HG02588 (cell line): ENCODE results near the gene TNFRSF21.

ENCODE experiments used
- ATAC-seq: cut with Tn5 transposase; IDR thresholded peaks from one replicate; pipeline ENCODE4 v1.9.1; 2021; ENCODE audit warnings: mild to moderate bottlenecking, moderate library complexity; ENCODE audit not compliant: unreplicated experiment

TNFRSF21 gene

GRCh38 chr6:47254051-47254450, 55.7 kb downstream of the TNFRSF21 start:
- ATAC-seq, result no peak

DNA sequence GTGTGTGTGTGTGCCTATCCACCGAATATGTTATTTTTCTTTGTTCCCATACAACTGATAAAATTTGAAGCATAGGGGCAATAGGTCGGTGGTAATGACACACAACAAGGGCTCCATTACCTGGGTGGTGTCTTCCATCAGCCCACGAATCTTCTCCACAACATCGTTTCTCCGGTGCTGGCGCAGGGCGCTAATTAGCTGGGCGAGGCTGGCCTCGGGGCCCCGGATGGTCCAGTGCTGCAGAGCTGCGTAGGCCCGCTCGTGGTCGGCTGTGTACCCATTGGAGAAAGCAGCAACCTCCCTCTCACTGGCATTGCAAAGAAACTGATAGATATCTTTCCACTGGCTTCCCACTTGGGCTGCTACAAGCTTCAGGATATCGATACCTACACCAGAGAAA, 56.6 kb downstream of the TNFRSF21 start:
- ATAC-seq, result no peak

- no peak for ATAC-seq
Measured at GRCh38 chr6:47252633-47253032, 57.1 kb downstream of the TNFRSF21 start.

- no peak for ATAC-seq
Measured at GRCh38 chr6:47251396-47251795, 58.3 kb downstream of the TNFRSF21 start.

DNA sequence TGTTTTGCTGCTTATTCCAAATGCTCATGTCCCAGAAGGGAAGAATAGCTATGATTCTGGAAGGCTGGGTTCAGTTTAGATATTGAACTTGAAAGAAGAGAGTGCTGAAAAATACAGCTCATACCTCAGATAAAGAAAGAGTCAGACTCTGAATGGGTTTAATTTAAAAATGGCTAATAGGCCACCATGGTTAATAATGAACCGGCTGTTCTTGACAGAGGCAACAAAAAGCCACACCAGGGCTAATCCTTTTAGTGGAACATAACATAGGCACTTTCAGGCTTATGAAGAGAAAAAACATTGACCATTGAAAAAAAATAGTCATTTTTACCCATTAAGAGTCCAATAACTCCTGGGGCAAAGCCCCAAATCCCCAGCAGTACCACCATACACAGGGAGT, 59.4 kb downstream of the TNFRSF21 start:
- ATAC-seq, result no peak

GRCh38 chr6:47248446-47248845, 61.3 kb downstream of the TNFRSF21 start:
- ATAC-seq, result no peak

- ATAC-seq, result peak; percentile 41
Measured at GRCh38 chr6:47247227-47247797, 62.4 kb downstream of the TNFRSF21 start.

GRCh38 chr6:47246551-47246950, 63.2 kb downstream of the TNFRSF21 start:
- no peak for ATAC-seq

GRCh38 chr6:47245745-47246371, 63.8 kb downstream of the TNFRSF21 start:
- ATAC-seq, result no peak

- peak; percentile 98 for ATAC-seq
Measured at GRCh38 chr6:47242483-47243386, 67.0 kb downstream of the TNFRSF21 start.

- no peak for ATAC-seq
Measured at GRCh38 chr6:47241742-47242482, 67.8 kb downstream of the TNFRSF21 start.

GRCh38 chr6:47240277-47240890, 69.3 kb downstream of the TNFRSF21 start:
- no peak for ATAC-seq

GRCh38 chr6:47239546-47239945, 70.2 kb downstream of the TNFRSF21 start:
- ATAC-seq, result no peak

DNA sequence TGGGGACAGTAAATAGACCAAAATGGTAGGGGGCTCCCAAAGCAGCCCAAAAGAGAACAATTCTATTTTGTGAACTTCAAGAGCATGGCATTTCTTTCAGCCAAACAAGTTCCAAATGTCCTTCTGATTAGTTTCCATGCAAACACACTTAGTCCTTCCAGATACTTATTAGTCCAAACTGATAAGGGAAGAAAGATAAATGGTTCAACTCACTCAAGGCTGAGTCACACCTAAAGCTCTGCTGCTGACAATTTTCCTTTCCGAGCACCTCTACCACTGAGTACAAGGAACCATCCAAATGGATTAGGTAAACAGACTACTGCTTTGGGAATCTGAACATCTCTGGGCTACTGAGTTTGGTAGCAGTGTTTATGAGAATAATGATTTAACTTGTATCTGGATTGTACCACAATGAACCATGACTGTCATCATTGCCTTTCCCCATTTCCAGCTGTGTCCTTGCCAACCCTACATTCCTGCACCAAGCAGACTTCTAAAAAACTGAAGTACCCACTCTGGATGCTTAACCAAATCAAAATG, 71.2 kb downstream of the TNFRSF21 start:
- no peak for ATAC-seq

DNA sequence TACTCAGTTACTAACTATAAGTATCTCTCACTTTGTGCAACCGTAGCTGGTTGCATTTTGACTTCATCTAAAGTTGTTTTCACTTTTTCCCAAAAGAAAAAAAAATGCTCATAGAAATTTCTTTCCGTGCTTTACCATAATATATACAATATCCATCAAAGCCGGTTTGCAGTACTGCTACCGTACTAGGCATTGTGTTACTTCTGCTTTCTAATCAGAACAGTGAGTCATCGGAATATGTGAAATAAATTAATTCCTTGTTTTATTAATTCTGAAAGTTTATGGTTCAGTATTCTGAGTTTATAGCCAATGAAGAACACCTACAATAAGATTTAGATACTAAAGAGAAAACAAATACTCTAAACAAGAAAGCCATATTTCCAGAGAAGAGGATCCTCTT, 72.5 kb downstream of the TNFRSF21 start:
- ATAC-seq, result no peak

DNA sequence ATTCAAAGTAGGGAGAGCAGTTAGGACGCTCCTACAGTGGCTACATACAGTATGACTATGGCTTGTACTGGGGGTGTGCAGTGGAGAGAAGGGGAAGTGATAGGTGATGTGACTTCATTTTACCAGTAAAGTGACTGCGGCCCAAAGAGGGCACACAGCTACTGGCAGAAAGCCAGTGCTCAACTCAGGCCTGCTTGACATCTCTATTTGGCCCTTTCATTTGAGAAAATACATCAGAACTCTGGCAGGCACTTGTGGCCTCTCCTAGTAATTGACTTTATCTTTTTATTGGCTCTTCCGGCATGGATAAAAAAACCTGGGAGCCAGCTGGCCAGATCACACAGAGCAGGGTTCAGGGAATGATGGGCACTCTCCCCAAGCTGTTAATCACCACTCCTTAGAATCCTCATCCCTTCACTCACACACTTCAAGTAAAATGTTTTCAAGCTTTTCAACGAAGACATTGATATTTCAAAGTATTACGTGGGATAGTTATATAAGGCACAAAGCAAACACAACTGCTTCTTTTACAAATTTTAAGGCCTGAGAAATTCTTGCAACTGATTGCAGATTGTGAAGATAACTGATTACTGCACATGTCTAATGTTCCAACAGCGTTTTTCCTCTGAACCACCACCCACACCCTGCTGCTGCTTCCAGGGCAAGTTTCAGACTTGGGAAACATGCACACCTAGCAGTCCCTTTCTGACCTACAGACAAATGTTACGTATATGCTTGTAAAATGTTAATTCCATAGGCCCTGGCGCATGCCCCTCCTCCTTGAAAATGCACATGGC, 73.5 kb downstream of the TNFRSF21 start:
- ATAC-seq, result no peak

DNA sequence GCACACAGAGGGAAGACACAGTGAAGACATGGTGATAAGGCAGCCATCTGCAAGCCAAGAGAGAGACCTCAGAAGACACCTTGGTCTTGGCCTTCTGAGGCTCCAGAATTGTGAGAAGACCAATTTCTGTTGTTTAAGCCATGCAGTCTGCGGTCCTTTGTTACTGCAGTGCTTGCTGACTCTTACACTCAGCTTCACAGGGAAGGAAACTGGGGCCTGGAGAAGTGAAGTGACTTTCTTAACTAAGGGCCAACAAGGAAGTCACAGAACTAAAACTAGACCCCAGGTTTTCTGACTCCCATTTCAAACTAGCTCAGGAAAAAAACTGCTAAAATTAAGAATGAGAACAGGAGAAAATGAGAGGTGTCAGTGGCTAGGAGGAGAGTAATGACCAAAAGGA, 74.3 kb downstream of the TNFRSF21 start:
- ATAC-seq, result no peak

DNA sequence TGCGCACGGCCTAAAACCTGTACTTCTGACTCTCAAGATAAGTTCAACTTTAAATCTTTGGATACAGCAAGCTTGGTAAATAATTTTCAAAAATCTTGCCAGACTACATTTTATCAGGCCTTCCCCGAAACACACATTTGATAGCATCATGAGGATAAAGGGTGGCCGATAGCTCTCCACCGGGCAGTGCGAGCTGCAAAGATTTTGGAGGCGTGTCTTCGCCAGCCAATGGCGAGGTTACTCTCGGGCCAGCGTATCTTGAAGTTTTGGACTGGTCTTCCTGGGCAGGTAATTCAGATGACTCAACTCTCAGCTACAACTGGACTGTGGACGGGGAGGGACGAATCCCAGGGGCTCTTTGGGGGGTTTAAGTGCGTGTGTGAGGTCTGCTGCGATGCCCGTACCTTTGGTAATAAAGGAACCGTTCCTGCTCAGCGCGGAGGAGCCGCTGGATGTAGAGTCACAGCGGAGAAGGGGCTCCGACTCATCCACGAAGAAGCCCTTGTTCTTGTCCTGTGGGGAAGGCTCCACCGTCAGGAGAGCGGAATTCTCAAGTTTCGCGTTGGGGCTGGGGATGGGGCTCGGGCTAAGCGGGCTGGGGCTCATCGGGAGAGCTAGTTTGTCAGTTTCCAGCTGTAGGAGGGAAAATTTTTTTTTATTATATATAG, 75.3 kb downstream of the TNFRSF21 start:
- no peak for ATAC-seq

- no peak for ATAC-seq
Measured at GRCh38 chr6:47231151-47231550, 78.6 kb downstream of the TNFRSF21 start.
